ENCODE results near the gene SLCO3A1. TPM values are rescaled to one million over a fixed set of nuclear protein-coding genes. Genes with fewer than 3 reads are reported as not detected.
"Not testable (repeated sequence)": the region's sequence is repeated elsewhere in the genome, so short reads cannot be mapped to it uniquely, and the experiment has no call there.

The SLCO3A1 gene
- total RNA-seq, 3 donors from 2014 or later, result 8.5 to 14.1 (median 13.6) TPM

GRCh38 chr15:92053753-92054316, 200.3 kb downstream of the SLCO3A1 start:
- H3K27ac ChIP-seq, result no peak overlapping the region
- no peaks in the 10 kb centered on the region for H3K36me3 ChIP-seq
- no peaks in the 10 kb centered on the region for H3K27me3 ChIP-seq
- intact Hi-C loops (cut with DNase I; ENCODE audit: low total_unique reads), result no loop called here
- TF ChIP-seq CTCF (IDR thresholded peaks at IDR 0.05) (peak in 1 of 3 donors; percentile 14), POLR2AphosphoS5 (IDR thresholded peaks at IDR 0.05) (no peak)
- no peak overlapping the region for H3K4me3 ChIP-seq
- no peaks in the 10 kb centered on the region for H3K9me3 ChIP-seq
- DNase-seq (ENCODE audit: low spot score in 2 of 2), result no peak
- no peaks in the 10 kb centered on the region for H3K4me1 ChIP-seq

GRCh38 chr15:92056875-92057274, 203.4 kb downstream of the SLCO3A1 start:
- intact Hi-C loops (cut with DNase I; ENCODE audit: low total_unique reads), result no loop called here
- Histone ChIP-seq H3K27ac (no peak overlapping the region), H3K9me3 (no peaks in the 10 kb centered on the region), H3K4me3 (no peak overlapping the region), H3K4me1 (no peaks in the 10 kb centered on the region), H3K27me3 (no peaks in the 10 kb centered on the region), H3K36me3 (no peaks in the 10 kb centered on the region)
- no peak for TF ChIP-seq POLR2AphosphoS5 (IDR thresholded peaks at IDR 0.05)
- DNase-seq (ENCODE audit: low spot score in 2 of 2), result no peak

- DNase-seq (ENCODE audit: low spot score in 2 of 2), result no peak
- Histone ChIP-seq H3K36me3 (no peaks in the 10 kb centered on the region), H3K4me3 (no peak overlapping the region), H3K9me3 (no peaks in the 10 kb centered on the region), H3K27ac (no peak overlapping the region), H3K27me3 (no peaks in the 10 kb centered on the region), H3K4me1 (no peaks in the 10 kb centered on the region)
- TF ChIP-seq POLR2AphosphoS5 (IDR thresholded peaks at IDR 0.05) (no peak), CTCF (IDR thresholded peaks at IDR 0.05) (no peak)
- intact Hi-C loops (cut with DNase I; ENCODE audit: low total_unique reads), result no loop called here
Measured at GRCh38 chr15:92059036-92059970, 205.8 kb downstream of the SLCO3A1 start.

GRCh38 chr15:92059971-92060311, 206.4 kb downstream of the SLCO3A1 start:
- H3K4me1 ChIP-seq; H3K4me3 ChIP-seq; H3K27me3 ChIP-seq; DNase-seq (ENCODE audit: low spot score in 2 of 2); intact Hi-C loops (cut with DNase I; ENCODE audit: low total_unique reads); H3K9me3 ChIP-seq; H3K36me3 ChIP-seq; H3K27ac ChIP-seq: not testable (repeated sequence)

GRCh38 chr15:92061511-92062195, 208.1 kb downstream of the SLCO3A1 start:
- Histone ChIP-seq H3K4me3 (no peak overlapping the region), H3K4me1 (no peaks in the 10 kb centered on the region), H3K27ac (no peak overlapping the region), H3K36me3 (no peaks in the 10 kb centered on the region), H3K9me3 (no peaks in the 10 kb centered on the region), H3K27me3 (no peaks in the 10 kb centered on the region)
- DNase-seq (ENCODE audit: low spot score in 2 of 2), result no peak
- intact Hi-C loops (cut with DNase I; ENCODE audit: low total_unique reads), result loop anchor here (1.0 kb wide), 1 partner anchor 15 kb away; no protein-coding TSS in a partner anchor
- no peak for TF ChIP-seq POLR2AphosphoS5 (IDR thresholded peaks at IDR 0.05)
- no peak for TF ChIP-seq CTCF (IDR thresholded peaks at IDR 0.05)
- TF ChIP-seq POLR2A (IDR thresholded peaks at IDR 0.05), result no peak

- no peak overlapping the region for H3K4me3 ChIP-seq
- no peaks in the 10 kb centered on the region for H3K27me3 ChIP-seq
- intact Hi-C loops (cut with DNase I; ENCODE audit: low total_unique reads), result loop anchor here (1.0 kb wide), 1 partner anchor 16 kb away; no protein-coding TSS in a partner anchor
- no peak overlapping the region for H3K27ac ChIP-seq
- no peak for DNase-seq (ENCODE audit: low spot score in 2 of 2)
- no peaks in the 10 kb centered on the region for H3K4me1 ChIP-seq
- TF ChIP-seq POLR2A (IDR thresholded peaks at IDR 0.05) (no peak), POLR2AphosphoS5 (IDR thresholded peaks at IDR 0.05) (no peak), CTCF (IDR thresholded peaks at IDR 0.05) (no peak)
- H3K36me3 ChIP-seq, result no peaks in the 10 kb centered on the region
- H3K9me3 ChIP-seq, result no peaks in the 10 kb centered on the region
Measured at GRCh38 chr15:92062505-92062904, 209.0 kb downstream of the SLCO3A1 start.
